ENCODE results near the gene FLG2. TPM values are rescaled to one million over a fixed set of nuclear protein-coding genes. Genes with fewer than 3 reads are reported as not detected.

Gene FLG2
- not detected for total RNA-seq

DNA sequence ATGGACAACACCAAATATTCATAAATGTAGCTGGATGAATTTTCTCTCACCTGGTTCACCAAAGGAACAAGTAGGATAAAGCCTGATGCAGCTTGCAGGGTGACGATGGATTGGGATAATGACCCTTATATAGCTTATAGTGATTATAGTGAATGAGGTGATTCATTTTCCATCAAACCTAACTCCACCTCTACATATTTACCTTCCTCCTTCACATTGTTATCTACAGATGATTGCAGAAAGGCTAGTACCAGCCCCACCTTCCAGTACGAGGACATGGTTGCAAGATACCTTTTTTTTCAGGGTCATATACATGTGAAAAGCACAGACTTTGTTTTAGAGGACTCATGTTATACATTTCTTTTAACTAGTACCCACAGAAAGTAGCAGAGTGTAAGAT is at the start of gene FLG2:
FLG2 (minus strand) TSS at position 101 of the 400 bp plus-strand sequence. CDS start 1,122 bp downstream, outside the sequence.
- ChIA-PET POLR2A (no interaction called here), CTCF (no interaction called here)

DNA sequence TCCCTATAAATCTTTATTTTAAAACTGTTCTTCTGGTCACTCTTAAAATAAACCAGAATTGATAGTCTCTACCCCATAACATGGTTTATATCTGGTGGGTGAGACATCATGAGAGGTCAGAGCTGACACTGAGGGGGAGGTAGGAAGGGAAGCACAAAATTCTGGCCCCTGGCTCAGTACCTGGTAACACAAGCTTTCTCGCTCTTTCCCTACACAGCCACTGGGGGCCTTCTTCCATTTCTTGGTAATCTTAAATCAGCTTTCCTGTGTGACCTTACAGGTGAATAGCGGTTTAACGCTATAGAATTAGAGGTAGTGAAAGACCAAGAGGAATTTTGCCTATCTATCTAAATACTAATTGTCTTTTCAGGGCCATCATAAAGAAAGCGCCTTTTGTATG is 48.9 kb upstream of the FLG2 start:
- CTCF ChIA-PET, result no interaction called here
- POLR2A ChIA-PET, result no interaction called here

- POLR2A ChIA-PET, result no interaction called here
- CTCF ChIA-PET, result interaction anchor here (1.1 to 1.2 kb wide), 2 partner anchors 42 to 59 kb away, joined by 7 to 12 read pairs; no protein-coding TSS in a partner anchor
These were observed 39.2 kb upstream of the FLG2 start for GRCh38 chr1:152398812-152399698.

GRCh38 chr1:152397474-152397873 is 37.7 kb upstream of the FLG2 start:
- ChIA-PET CTCF (no interaction called here), POLR2A (no interaction called here)

GRCh38 chr1:152394151-152394550 is 34.3 kb upstream of the FLG2 start:
- ChIA-PET POLR2A (no interaction called here), CTCF (no interaction called here)

DNA sequence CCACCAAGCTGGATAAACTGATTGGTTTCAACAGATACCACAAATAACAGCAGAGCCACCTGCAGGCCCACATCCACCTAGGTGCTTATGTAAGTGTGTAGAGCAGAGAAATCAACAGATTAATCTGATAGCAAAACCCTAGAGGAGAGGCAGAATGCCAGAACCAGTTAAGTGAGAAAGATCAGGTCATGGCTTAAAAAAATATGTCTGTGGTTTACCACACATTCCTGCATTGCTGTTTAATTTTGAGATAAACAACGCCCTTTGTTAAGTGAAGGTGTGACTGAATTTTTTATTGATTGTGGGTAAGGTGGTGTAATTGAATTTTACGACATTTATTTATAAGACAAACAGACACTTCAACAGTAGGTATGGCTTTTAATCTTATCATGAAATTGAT is 33.1 kb upstream of the FLG2 start:
- CTCF ChIA-PET, result no interaction called here
- POLR2A ChIA-PET, result no interaction called here

DNA sequence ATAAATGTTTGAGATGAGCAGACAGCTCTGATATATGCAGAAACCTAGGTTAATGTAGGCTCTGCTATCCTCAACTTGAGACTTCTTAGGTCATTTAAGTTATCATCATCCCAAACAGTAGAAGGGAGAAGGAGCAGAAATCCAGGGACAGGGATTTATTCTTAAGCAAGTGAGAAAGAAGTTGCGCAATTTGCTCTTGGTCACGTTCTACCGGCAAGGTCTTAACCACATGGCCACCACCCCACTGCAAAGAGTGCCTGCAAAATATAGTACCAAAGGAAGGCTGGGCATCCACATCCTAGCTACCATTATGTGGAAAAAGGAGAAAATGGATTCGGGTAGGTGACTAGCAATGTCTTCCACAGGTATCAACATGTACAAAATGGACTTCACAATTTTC is 29.1 kb upstream of the FLG2 start:
- CTCF ChIA-PET, result interaction anchor here (0.6 kb wide), 1 partner anchor 29 kb away, joined by 3 read pairs; no protein-coding TSS in a partner anchor
- POLR2A ChIA-PET, result no interaction called here

DNA sequence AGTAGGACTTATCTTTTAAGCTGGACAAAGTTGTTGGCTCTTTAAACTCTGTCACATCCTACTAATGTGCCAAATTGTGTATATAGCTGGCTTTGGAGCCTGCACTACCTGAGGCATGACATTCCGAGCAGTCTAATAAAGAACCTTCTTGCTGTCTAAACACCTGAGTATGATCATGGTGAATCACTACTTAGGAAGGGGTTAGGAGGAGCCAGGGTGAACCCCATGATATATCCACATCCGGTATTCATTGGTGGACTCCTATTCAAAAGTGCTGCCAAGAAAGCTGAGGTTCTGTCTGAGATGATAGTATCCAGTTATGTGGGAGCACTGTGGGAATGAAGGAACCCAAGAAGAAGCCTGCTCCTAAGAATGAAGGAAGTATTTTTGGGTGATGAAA is 27.1 kb upstream of the FLG2 start:
- POLR2A ChIA-PET, result no interaction called here
- CTCF ChIA-PET, result no interaction called here

- POLR2A ChIA-PET, result no interaction called here
- CTCF ChIA-PET, result no interaction called here
These were observed 21.1 kb upstream of the FLG2 start for GRCh38 chr1:152380932-152381331.

DNA sequence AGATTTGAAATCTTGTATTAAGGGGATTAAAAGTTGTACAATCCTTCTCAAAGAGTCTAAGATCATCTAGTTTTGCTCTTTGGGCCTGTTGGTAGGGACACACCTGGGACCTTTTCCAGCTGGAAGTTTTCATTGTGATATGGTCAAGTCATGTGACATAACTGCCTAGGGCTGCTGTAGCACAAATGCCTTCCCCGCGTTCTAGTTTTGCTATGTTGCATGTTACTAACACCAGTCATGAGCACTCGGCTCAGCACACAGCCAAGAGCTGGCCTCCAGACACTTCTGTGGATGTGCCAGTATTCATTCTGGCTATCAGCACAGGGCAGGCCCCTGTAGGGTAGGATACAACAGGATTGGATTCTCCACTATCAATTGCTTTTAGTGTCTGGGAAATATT is 14.6 kb upstream of the FLG2 start:
- POLR2A ChIA-PET, result no interaction called here
- CTCF ChIA-PET, result no interaction called here

- POLR2A ChIA-PET, result no interaction called here
- CTCF ChIA-PET, result no interaction called here
These were observed 12.9 kb upstream of the FLG2 start for GRCh38 chr1:152372672-152373071.

GRCh38 chr1:152367436-152367835 is 7.6 kb upstream of the FLG2 start:
- CTCF ChIA-PET, result no interaction called here
- POLR2A ChIA-PET, result no interaction called here

GRCh38 chr1:152356736-152357135 is 3.1 kb downstream of the FLG2 start:
- ChIA-PET POLR2A (no interaction called here), CTCF (no interaction called here)

DNA sequence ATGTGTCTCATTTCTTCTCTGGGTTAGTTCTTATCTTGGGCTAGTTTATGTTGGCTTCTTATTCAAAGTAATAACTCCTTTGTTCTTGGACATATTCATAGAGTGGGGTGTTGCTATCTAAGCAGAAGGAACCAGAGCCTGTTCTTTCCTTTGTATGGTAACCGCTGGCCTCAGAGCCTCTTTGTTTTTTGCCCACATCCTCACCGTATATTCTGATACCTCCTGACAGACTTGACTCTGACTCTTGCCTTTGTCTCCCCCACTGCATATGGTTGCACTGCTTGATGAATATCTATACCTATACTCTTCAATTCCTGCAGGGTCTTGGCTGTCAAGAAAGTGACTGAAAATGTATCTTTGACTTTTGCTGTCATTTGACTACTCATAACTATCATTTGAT is 10.2 kb downstream of the FLG2 start:
- POLR2A ChIA-PET, result no interaction called here

GRCh38 chr1:152348447-152348846 is 11.4 kb downstream of the FLG2 start:
- ChIA-PET POLR2A (no interaction called here), CTCF (interaction anchor here (1.7 to 1.9 kb wide), 2 partner anchors 93 to 111 kb away, joined by 6 to 14 read pairs; no protein-coding TSS in a partner anchor)

More for the DNA sequence above, 10.2 kb downstream of the FLG2 start:
- CTCF ChIA-PET, result no interaction called here

DNA sequence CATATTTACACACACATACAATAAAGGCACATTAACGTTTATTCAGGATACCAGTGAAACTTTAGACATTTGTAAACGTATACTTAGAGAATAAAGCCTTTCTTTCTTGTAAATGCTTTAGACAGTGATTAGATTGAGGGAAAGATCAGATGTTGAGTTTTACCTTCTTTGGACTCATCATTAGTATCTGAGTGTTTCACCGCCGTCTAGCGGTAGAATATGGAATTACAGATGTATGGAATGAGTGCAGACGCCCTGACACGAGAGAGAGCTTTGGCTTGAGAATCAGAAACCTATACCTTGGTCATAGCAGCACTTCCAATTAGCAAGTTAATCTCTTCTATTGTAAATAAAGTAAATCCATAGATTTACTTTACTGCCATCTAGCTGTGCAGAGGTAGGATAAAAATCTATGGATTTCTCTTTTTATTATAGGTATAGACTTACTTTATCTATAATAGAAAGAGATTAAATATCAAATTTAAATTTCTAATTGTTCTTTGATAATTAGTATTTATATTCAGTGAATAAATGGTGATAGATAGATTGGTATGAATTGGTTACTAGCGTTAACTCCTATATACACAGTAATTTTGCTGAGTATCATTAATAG is 12.6 kb downstream of the FLG2 start:
- ChIA-PET POLR2A (no interaction called here), CTCF (interaction anchor here (0.6 to 1.9 kb wide), 5 partner anchors 14 to 297 kb away, joined by 3 to 14 read pairs (median 3); no protein-coding TSS in a partner anchor)

- POLR2A ChIA-PET, result no interaction called here
These were observed 15.4 kb downstream of the FLG2 start for GRCh38 chr1:152344438-152344837.

GRCh38 chr1:152343006-152343405 is 16.8 kb downstream of the FLG2 start:
- ChIA-PET CTCF (no interaction called here), POLR2A (no interaction called here)

More at GRCh38 chr1:152344438-152344837, 15.4 kb downstream of the FLG2 start:
- CTCF ChIA-PET, result no interaction called here

DNA sequence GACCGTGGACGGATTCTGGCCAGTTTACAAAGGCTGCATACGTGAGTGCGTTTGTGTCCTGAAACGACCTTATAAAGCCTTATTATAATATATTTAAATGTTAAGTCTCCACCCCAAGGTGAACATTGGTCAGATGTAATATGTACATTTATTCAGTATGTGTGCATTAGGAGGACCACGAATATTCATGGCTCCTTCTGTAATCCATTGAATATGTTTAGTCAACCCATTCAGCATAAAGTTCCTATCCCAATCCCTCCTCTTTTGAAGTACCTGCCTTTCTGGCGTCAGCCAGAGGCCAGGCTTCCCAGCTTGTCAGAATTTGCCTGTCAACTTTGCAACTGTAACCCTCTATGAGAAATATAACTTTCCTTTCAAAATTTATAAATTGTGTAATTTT is 24.4 kb downstream of the FLG2 start:
- ChIA-PET POLR2A (no interaction called here), CTCF (no interaction called here)

GRCh38 chr1:152328801-152329391 is 30.9 kb downstream of the FLG2 start:
- ChIA-PET POLR2A (no interaction called here), CTCF (no interaction called here)

DNA sequence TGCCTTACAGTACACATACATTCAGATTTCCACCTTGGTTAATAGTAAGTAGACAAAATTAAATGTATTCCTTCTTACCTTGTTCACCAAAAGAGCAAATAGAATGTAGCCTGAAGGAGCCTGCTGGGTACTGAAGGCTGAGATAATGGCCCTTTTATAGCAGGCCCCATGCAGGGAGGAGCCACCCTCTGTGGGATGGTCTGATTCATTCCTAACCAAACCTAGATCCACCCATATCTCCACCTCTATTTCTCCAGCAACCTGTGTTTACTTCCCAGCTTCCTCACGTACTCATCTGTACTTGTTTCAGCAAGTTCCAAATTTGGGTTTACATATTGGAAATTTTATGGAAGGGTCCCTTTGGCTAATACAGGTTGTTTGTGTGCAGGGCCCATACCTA is 34.7 kb downstream of the FLG2 start, which contains the start of gene FLG:
FLG (minus strand) TSS at position 129 of the 400 bp plus-strand sequence. CDS start 9,783 bp downstream, outside the sequence.
- ChIA-PET CTCF (no interaction called here), POLR2A (no interaction called here)

All from activated CD8-positive, alpha-beta memory T cell treated with anti-CD3 and anti-CD28 coated beads for 36 hours (primary cell).